Breast epithelium (tissue), 4 donors: ENCODE data around the gene SEC24A. TPM values are rescaled to one million over a fixed set of nuclear protein-coding genes. Genes with fewer than 3 reads are reported as not detected.

Experiments used
- DNase-seq, 2 donors: peaks; one replicate each; pipeline ENCODE4 v3.0.0-alpha.2; 2019; ENCODE audit warnings: low spot score in 2 of 2
- H3K27ac ChIP-seq, 2 donors: fragments of 200-600 bp; sonication (generic) in 1 of 2; one replicate each; pipeline ENCODE4 v1.5.1; 2016 to 2019; ENCODE audit warnings: mild to moderate bottlenecking in 1 of 2
- H3K27me3 ChIP-seq, 2 donors: fragments of 200-600 bp; sonication (generic) in 1 of 2; one replicate each; pipeline versions ENCODE4 v1.5.1 to v1.6.0; 2017 to 2019; ENCODE audit warnings: control low read depth in 1 of 2, mild to moderate bottlenecking in 1 of 2
- H3K36me3 ChIP-seq: fragments of 200-600 bp; one replicate; pipeline ENCODE4 v1.5.1; 2019
- H3K4me1 ChIP-seq, 2 donors: fragments of 200-600 bp; sonication (generic); one replicate each; pipeline ENCODE4 v1.5.1; 2016 to 2019; ENCODE audit warnings: control low read depth in 1 of 2
- H3K4me3 ChIP-seq, 3 donors: fragments of 200-600 bp; sonication (generic); 1 replicate in 2 of 3; 2 replicates in 1 of 3; pipeline ENCODE4 v1.5.1; 2016 to 2019; ENCODE audit warnings: mild to moderate bottlenecking in 3 of 3, moderate library complexity in 2 of 3
- H3K9me3 ChIP-seq, 2 donors: fragments of 200-600 bp; sonication (generic) in 1 of 2; one replicate each; pipeline ENCODE4 v1.5.1; 2016 to 2019; ENCODE audit warnings: control low read depth in 1 of 2
- CTCF ChIP-seq, 3 donors: fragments of 450-650 bp; IDR thresholded peaks; one replicate each; pipeline ENCODE4 v1.5.1; 2016 to 2017; ENCODE audit warnings: antibody characterized with exemption in 3 of 3, mild to moderate bottlenecking in 3 of 3, moderate library complexity in 3 of 3
- POLR2A ChIP-seq: fragments of 450-650 bp; IDR thresholded peaks from one replicate; pipeline ENCODE4 v1.6.1; 2016; ENCODE audit warnings: antibody characterized with exemption, mild to moderate bottlenecking, moderate library complexity
- POLR2AphosphoS5 ChIP-seq, 3 donors: sonication (generic); formaldehyde crosslinking; IDR thresholded peaks; one replicate each; pipeline ENCODE4 v1.6.1; 2017; ENCODE audit warnings: antibody characterized with exemption in 3 of 3
- intact Hi-C: fragments of 100-400 bp; cut with DNase I; formaldehyde crosslinking; loops from one replicate; pipeline ENCODE4 v1.15.1; 2023; ENCODE audit warnings: low total_unique reads
- total RNA-seq, 3 donors: library from RNA; depleted of rRNA; stranded (reverse); fragments of >200 nt; gene quantifications; one replicate each; pipeline ENCODE4 v1.1.0, GENCODE V29; 2016

The SEC24A gene
- total RNA-seq, 3 donors from 2014 or later = 15.0 to 25.0 (median 21.6) TPM

- intact Hi-C loops = no loop called here
These were observed 120.6 kb downstream of the SEC24A start for GRCh38 chr5:134769206-134769605.

GRCh38 chr5:134772461-134773125 lies 124.0 kb downstream of the SEC24A start:
- H3K4me3 ChIP-seq = no peak overlapping the region
- no peaks in the 10 kb centered on the region for H3K4me1 ChIP-seq
- peaks cover 7% of the 10 kb centered on the region for H3K36me3 ChIP-seq
- no peaks in the 10 kb centered on the region for H3K9me3 ChIP-seq
- intact Hi-C loops = no loop called here
- no peaks in the 10 kb centered on the region for H3K27me3 ChIP-seq
- no peak for DNase-seq
- no peak overlapping the region for H3K27ac ChIP-seq
- no peak for TF ChIP-seq POLR2AphosphoS5 (IDR thresholded peaks at IDR 0.05)
- TF ChIP-seq POLR2A = no peak
- no peak for TF ChIP-seq CTCF (IDR thresholded peaks at IDR 0.05)

More at GRCh38 chr5:134769206-134769605, 120.6 kb downstream of the SEC24A start:
- TF ChIP-seq POLR2AphosphoS5 (IDR thresholded peaks at IDR 0.05) (no peak), CTCF (IDR thresholded peaks at IDR 0.05) (no peak), POLR2A (no peak)
- Histone ChIP-seq H3K36me3 (peaks cover 4% of the 10 kb centered on the region), H3K27ac (peak overlapping the region in 1 of 2 donors; percentile 48), H3K27me3 (no peaks in the 10 kb centered on the region), H3K4me1 (no peaks in the 10 kb centered on the region), H3K9me3 (no peaks in the 10 kb centered on the region), H3K4me3 (no peak overlapping the region)
- no peak for DNase-seq

DNA sequence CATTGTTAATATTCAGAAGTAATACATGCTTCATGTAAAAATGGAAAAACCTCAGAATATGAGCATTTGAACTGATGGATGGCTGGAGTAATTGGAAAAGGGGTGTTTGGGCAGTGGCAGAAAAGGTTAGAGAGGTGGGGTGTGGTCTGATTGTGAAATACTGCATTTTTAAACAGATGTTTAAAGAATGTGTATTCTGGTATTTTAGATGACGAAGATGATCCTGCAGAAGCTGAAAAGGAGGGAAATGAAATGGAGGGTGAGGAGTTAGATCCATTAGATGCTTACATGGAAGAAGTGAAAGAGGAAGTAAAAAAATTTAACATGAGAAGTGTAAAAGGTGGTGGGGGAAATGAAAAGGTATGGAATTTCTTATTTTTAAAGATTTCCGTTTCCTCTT lies 128.8 kb downstream of the SEC24A start:
- Histone ChIP-seq H3K36me3 (peaks cover 8% of the 10 kb centered on the region), H3K4me3 (no peak overlapping the region)

More for the DNA sequence above, 128.8 kb downstream of the SEC24A start:
- H3K27me3 ChIP-seq = no peaks in the 10 kb centered on the region
- no peak for DNase-seq
- no peaks in the 10 kb centered on the region for H3K9me3 ChIP-seq
- TF ChIP-seq POLR2AphosphoS5 (IDR thresholded peaks at IDR 0.05) = no peak
- TF ChIP-seq POLR2A = no peak
- TF ChIP-seq CTCF (IDR thresholded peaks at IDR 0.05) = no peak
- H3K27ac ChIP-seq = no peak overlapping the region
- intact Hi-C loops = no loop called here
- H3K4me1 ChIP-seq = no peaks in the 10 kb centered on the region

Other genes starting within 250 kb of the SEC24A start
- 10 to 100 TPM; 16.2 to 20.8 (median 19.7) TPM for gene CDKN2AIPNL, start 236.9 kb upstream of the SEC24A start, total RNA-seq
- 10 to 100 TPM; 39.0 to 66.0 (median 61.4) TPM for gene JADE2, start 123.1 kb upstream of the SEC24A start, total RNA-seq
- 10 to 100 TPM; 31.2 to 46.8 (median 42.6) TPM for gene SAR1B, start 16.0 kb upstream of the SEC24A start, total RNA-seq
- gene CAMLG, start 89.8 kb downstream of the SEC24A start, total RNA-seq = 10 to 100 TPM; 41.4 to 57.4 (median 53.4) TPM
- gene DDX46, start 110.0 kb downstream of the SEC24A start, total RNA-seq = 10 to 100 TPM; 37.8 to 62.6 (median 51.1) TPM
- gene C5orf24, start 197.2 kb downstream of the SEC24A start, total RNA-seq = 10 to 100 TPM; 33.4 to 44.5 (median 41.6) TPM
- gene TXNDC15, start 225.6 kb downstream of the SEC24A start, total RNA-seq = 10 to 100 TPM; 68.0 to 80.0 (median 74.9) TPM